GM19099 (cell line): ENCODE measurements around the gene FHDC1.

Experiments
- POLR2A ChIP-seq: IDR thresholded peaks from 3 replicates; pipeline ENCODE4 v1.6.1; 2011; ENCODE audit warnings: low read depth; ENCODE audit not compliant: insufficient read length; ENCODE audit errors: extremely low read depth

Gene FHDC1, protein sequence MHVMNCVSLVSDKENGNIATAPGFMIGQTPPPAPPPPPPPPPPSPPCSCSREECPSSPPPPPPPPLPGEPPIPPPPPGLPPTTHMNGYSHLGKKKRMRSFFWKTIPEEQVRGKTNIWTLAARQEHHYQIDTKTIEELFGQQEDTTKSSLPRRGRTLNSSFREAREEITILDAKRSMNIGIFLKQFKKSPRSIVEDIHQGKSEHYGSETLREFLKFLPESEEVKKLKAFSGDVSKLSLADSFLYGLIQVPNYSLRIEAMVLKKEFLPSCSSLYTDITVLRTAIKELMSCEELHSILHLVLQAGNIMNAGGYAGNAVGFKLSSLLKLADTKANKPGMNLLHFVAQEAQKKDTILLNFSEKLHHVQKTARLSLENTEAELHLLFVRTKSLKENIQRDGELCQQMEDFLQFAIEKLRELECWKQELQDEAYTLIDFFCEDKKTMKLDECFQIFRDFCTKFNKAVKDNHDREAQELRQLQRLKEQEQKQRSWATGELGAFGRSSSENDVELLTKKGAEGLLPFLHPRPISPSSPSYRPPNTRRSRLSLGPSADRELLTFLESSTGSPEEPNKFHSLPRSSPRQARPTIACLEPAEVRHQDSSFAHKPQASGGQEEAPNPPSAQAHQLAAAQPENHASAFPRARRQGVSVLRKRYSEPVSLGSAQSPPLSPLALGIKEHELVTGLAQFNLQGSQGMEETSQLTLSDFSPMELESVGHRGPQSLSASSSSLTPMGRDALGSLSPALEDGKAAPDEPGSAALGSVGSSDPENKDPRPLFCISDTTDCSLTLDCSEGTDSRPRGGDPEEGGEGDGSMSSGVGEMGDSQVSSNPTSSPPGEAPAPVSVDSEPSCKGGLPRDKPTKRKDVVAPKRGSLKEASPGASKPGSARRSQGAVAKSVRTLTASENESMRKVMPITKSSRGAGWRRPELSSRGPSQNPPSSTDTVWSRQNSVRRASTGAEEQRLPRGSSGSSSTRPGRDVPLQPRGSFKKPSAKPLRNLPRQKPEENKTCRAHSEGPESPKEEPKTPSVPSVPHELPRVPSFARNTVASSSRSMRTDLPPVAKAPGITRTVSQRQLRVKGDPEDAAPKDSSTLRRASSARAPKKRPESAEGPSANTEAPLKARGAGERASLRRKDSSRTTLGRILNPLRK

DNA sequence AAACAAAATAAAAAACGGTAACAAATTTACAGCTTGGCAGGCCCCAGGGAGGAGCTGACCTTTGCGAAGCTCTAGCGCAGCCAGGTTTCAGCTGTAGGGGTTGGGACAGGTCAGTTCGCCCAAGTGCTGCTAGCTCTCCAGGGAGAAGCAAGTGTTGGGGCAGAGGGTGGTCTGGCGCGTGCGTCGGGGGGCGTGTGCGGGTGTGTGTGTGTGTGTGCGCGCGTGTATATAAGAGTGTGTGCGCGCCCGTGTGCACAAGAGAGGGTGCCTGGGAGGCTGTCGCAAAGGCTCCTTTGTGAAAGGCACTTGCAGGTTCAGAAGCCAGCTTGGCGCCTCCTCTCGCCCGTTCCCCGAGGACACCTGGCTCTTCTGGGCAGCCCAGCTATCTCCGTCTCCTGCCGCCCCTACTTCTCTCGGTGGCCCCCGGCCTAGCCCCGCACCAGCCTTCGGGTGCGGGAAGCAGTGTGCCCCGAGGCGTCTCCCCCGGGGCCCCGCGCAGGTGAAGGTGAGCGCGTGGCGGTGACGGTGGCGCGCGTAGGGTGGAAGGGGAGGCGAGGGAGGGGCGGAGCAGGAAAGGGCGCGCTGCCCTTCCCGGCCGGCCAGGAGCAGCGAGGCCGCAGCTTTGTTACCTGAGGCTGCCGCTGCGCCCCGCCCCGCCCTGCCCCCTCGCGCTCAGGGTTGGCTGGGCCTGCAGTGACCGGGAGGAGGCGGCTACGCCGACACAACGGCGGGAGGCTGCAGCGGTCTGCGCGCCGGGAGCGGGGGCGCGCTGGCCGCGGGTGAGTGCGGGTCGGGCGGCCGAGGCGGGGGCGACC is at the start of gene FHDC1:
Gene FHDC1 (plus strand): TSS at position 693 of the 815 bp plus-strand sequence. CDS start 6,735 bp downstream, outside the sequence.
- no peak for TF ChIP-seq POLR2A

DNA sequence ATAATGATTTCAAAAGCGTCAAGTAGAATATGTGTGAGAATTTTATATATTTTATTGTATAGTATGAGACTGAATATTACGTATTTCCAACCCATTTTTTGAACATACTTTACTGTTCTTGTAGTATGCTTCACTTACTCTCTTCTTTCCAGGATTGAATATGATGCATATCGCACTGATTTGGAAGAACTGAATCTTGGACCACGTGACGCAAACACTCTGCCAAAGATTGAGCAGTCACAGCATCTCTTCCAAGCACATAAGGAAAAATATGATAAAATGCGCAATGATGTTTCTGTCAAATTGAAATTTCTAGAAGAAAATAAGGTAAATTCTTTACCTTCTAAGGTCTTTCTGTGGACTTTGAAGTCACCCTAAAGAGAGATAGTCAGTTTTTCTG is 48.1 kb upstream of the FHDC1 start:
- TF ChIP-seq POLR2A = no peak

DNA sequence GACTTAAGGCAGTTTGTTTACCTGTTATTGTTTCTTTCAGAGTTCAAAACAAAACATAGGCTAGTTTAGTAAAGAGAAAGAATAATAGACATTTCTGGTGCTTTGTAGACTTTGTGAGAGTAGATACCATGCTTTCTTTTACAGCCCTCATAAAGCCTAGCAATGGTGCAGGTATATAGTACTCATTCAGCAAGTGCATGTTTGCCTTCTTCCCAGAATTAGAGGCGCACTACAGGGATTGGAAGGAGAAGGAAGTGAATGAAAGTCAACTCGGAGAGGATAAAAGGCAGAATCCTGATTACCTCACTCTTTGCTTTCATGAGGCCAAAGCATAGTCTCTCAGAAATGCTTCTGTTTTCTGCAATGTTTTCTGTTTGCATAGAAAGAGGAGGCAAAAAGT is 43.1 kb upstream of the FHDC1 start:
- TF ChIP-seq POLR2A = no peak

DNA sequence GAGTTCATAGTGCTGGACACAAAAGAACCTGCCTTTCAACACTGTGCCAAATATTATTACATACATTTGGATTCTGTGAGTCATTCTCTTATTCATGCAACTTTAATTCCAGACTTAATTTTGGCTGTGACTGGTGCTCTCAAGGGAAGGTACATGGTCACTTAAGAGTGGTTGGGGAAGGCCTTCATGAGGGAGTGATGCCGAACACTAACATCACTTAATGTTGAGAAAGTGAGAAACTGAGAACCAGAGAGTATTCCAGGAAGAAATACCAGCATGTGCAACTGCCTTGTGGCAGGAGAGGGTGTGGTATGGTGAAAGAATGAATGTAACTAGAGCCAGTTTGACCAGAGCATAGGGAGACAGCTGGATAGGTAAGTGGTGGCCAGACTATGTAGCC is 41.5 kb upstream of the FHDC1 start:
- TF ChIP-seq POLR2A = no peak

DNA sequence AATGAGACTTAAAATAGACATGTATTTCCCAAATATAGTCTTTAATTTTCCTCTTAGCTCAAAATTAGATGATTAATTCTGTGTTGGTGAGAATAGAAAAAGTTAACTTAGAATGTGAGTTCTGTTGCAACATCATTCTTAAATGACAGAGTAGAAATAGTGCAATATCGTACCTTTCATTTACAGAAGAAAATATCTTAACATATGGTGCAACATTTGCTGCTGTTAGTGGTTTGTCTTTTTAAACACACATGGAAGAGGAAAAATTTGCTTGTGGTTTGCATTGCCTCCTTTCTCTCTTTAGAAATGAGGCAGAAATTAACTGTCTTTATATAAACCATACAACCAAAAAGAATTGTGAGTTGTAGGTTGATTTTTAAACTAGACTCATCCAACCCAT is 39.3 kb upstream of the FHDC1 start:
- no peak for TF ChIP-seq POLR2A

DNA sequence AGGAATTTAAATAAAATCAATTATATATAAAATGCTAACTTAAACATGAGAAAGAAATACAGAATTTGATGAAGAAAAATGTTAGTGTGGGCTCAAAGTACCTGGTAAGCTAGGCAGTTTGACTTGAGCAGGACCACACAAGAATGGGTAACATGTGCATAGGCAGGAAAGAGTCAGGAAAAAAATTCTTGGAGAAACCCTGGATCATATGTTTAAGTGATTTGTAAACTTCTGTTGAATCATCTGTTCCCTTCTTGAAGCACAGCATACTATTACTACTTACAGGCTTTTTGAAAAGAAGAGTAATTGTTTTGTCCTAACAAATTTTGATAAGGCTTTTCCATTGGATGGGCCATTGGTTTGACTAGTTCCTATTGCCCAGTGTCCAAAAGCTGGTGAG is 37.5 kb upstream of the FHDC1 start:
- no peak for TF ChIP-seq POLR2A

DNA sequence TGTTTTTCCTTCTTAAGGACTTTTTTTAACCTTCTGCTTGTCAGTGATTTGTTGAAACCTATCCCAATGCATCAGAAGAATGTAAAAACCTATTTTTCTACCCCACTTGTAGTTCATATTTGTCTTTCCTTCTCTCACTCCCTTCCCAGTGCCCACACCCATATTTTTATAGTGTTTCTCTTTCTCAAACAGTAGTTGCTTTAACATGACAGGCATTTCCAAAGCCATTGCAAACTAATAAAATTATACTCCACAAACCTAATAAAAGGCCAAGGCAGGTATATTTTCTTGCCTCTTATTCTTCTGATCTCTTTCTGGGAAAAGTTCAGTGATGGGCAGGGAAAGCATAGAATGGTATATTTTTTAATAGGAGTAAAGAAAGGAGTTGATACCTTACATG is 35.7 kb upstream of the FHDC1 start:
- no peak for TF ChIP-seq POLR2A

DNA sequence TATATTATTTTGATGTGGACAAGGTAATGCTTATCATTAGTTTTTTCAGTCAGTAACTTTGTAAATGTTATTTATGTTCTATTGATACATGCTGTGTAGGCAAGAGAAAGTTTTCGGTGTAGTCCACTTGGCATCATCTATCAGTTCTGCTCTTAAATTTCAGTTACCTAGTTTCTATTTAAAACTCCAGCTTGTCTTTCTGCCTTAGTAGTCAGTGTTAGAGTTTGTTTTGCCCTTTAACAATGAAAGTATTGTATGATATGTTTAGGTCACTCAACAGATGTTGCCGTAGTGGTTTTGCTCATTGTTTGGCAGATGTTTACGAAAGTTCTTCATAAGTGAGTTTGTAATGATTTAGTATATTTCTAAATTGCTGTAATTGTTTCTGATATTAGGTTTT is 34.9 kb upstream of the FHDC1 start:
- no peak for TF ChIP-seq POLR2A

DNA sequence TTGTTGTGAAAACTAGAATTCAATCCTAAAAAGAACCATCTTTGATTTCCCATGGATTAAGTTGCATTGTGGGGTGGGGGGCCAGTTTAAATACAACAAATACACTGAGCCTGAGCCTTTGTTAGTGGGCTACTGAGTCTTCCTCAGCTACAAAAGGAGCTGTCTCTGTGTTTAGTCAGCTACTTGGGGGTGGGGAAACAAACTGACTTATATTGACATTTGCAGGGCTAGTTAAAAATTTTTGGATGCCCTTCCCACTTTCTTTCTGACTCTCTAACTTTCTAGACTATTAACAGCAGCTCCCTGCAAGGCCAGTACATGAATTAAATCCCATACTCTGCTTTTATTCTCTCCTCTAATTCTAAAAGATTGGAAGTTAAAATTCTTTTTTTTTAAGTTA is 32.5 kb upstream of the FHDC1 start:
- TF ChIP-seq POLR2A = no peak

DNA sequence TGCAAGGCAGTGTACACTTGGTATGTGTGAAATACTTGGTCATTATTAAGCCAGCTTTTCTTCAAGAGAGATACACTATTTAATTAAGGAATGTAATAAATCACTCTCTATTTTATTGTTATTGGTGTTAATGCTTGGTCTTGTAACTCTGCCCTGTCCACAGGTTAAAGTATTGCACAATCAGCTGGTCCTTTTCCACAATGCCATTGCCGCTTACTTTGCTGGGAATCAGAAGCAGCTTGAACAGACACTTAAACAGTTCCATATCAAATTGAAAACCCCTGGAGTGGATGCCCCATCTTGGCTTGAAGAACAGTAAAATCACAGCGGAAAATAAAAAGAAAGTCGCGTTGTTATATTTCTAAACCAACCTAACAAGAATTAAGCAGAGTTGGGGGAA is 26.2 kb upstream of the FHDC1 start:
- TF ChIP-seq POLR2A = no peak

DNA sequence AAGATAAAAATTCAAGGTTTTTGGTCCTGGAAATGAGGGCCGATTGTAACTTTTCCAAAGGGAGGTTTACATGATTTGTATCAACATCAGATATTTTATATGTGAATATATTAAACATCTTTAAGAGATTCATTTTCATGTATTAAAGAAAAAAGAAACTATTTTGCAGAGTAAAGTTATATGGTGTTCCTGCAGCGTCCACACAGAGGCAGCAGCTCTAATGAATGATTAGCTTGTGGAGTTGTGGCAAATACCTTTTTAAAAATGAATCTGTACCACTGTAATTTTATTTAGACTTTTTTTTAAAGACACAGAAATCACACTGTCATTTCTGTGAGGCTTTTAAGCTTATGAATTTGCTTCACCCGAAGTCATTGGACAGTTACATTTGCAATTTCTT is 25.6 kb upstream of the FHDC1 start:
- no peak for TF ChIP-seq POLR2A

DNA sequence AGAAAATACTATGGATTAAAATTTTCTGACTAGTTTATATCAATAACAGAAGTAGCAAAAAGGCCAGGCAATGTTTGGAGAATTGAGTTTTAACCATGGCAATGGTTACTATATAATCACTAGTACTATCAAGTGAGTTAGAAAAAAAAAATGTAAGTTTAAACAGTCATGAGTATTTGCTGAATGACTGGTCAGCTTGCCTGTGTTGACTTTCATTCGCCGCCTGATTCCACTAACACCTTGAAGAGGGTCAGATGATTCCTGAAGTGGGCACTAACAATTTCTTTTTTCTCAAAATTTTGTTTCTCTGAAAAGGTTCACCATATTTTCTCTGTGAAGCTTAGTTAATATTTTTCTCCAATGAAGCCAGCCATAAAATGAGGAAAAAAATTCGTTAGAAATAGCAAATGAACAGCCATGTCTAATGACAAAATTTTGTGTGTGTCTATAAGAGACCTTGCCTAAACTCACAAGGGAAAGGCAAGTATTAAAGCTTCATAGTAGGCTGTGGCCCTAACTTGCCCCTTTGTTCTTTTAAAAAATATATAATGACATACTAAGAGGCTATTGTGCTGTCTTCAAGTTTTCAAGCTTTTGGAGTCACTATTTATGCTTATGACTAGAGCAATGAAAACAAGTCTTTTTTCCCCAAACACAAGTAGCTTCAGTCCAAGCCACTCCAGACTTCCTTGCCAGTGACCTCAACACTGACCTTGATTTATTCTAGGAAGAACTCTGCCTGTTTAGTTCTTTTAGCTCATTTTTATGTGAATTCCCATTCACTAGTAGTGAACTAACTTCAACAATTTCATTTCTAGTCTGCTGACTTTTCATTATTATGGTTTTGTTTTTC is 18.4 kb upstream of the FHDC1 start:
- TF ChIP-seq POLR2A = no peak

DNA sequence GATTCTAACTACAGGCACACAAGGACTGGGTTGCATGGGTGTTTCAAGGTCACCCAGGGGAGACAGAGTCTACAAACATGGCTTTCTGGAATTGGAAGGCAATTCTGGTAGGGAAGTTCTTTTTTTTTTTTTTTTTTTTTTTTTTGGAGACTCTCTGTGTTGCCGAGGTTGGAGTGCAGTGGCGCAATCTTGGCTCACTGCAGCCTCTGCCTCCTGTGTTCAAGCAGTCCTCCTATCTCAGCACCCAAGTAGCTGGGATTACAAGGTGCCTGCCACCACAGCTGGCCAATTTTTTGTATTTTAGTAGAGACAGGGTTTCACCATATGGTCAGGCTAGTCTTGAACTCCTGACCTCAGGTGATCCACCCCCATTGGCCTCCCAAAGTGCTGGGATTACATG is 16.3 kb upstream of the FHDC1 start:
- no peak for TF ChIP-seq POLR2A

DNA sequence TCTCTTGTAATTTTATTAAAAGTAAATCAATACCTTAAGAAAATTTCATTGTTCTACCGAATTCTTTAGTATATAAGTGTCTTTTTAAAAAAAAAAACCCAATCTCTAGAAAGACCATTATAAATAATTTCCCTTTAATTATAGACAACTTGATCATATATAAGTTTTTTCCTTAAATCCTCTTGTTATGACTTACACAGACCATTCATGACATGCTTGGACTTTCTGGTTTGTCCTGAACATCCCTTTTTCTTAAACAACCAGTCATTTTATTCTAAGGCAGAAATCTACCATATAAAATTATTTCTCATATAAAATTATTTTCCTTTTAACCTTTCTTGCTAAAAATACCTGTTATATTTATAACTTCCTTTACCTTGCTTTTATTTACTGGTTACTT is 15.4 kb upstream of the FHDC1 start:
- TF ChIP-seq POLR2A = no peak

DNA sequence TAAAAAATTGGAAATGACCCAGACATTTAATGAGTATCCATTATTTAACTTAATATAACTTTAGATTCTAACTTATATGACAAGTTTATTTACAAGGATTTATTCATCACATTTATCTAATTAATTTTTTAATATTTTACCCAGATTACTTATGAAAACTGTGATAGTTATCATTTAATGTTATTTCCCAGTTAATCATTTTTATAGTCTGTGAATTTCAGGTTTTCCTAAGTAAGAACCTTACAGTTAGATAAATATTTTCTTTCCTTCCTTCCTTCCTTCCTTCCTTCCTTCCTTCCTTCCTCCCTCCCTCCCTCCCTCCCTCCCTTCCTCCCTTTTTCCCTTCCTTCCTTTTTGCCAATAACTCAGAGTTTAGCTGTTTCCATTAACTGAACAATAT is 14.8 kb upstream of the FHDC1 start:
- TF ChIP-seq POLR2A = no peak

DNA sequence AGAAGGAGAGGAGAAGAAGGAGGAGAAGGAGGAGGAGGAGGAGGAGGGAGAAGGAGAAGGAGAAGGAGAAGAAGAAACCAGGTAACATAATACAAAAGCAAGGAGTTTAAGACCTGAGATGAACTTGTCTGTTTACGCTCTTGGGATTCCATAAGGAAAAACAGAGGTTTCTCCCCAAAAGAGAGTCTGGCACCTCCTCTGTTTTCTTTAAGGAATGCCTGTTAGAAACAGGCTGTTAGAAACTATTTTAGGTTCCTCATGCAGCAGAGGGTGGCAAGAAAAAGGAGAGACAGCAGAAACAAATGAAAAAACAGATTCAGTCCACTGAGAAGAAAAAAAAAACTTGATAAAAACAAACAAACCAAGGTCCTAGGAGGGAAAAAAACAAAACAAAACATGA is 10.3 kb upstream of the FHDC1 start:
- no peak for TF ChIP-seq POLR2A
